BLaER1 (cell line): ENCODE results near the gene COL5A2.

Experiments used
- H3K27ac ChIP-seq: shearing (Covaris generic); formaldehyde crosslinking; 2 replicates; pipeline ENCODE4 v1.8.1; 2022
- H3K27me3 ChIP-seq: shearing (Covaris generic); formaldehyde crosslinking; 2 replicates; pipeline ENCODE4 v1.8.1; 2022
- H3K36me3 ChIP-seq: shearing (Covaris generic); formaldehyde crosslinking; 2 replicates; pipeline ENCODE4 v1.8.1; 2022
- H3K4me1 ChIP-seq: shearing (Covaris generic); formaldehyde crosslinking; 2 replicates; pipeline ENCODE4 v1.8.1; 2022
- H3K4me2 ChIP-seq: shearing (Covaris generic); formaldehyde crosslinking; 2 replicates; pipeline ENCODE4 v1.8.1; 2022
- H3K4me3 ChIP-seq: shearing (Covaris generic); formaldehyde crosslinking; 2 replicates; pipeline ENCODE4 v1.8.1; 2022
- H3K9ac ChIP-seq: shearing (Covaris generic); formaldehyde crosslinking; 2 replicates; pipeline ENCODE4 v1.8.1; 2022
- H3K9me3 ChIP-seq: shearing (Covaris generic); formaldehyde crosslinking; 2 replicates; pipeline ENCODE4 v1.8.1; 2022
- H4K20me1 ChIP-seq: shearing (Covaris generic); formaldehyde crosslinking; 2 replicates; pipeline ENCODE4 v1.8.1; 2022
- Cebpa-rat ChIP-seq: shearing (Covaris generic); IDR thresholded peaks from 2 replicates; pipeline ENCODE4 v1.8.1; 2022

The COL5A2 gene

DNA sequence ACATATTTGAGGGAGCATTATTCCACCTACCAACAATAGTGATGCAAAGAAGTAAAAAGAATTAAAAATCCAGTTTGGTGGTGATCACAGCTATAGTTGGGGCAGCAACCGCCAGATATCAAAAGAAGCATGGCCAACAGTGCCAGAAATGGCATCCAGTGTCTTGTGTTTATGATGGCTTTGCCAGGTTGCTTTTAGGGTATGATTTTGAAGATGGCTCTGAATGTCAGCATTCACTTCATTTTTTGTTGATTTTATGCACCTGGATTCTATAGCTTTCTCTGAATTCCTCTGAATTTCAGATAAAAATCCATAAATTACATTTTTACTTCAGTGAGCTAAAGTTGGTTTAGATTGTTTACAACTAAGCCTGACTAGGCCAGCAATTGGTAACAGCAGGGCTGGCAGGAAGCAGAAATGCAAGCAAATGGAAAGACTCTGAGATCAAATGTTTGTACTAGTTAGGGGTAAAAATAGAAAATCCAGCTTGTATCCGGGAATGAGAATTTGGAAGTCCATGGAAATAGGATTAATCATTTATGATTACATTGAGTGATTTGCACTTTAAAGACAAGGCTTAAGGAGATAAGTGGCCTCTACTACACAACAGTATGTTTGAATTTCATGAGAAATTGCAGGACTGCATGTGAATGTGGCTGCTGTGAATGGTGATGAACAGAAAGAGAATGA lies 165.0 kb downstream of the COL5A2 start:
- Histone ChIP-seq H3K4me1 (no peaks in the 10 kb centered on the region), H3K9me3 (no peaks in the 10 kb centered on the region), H3K36me3 (no peaks in the 10 kb centered on the region), H3K4me3 (no peak overlapping the region), H4K20me1 (no peaks in the 10 kb centered on the region), H3K27ac (no peak overlapping the region), H3K9ac (no peak overlapping the region), H3K4me2 (no peak overlapping the region), H3K27me3 (no peaks in the 10 kb centered on the region)
- TF ChIP-seq Cebpa-rat, result no peak

DNA sequence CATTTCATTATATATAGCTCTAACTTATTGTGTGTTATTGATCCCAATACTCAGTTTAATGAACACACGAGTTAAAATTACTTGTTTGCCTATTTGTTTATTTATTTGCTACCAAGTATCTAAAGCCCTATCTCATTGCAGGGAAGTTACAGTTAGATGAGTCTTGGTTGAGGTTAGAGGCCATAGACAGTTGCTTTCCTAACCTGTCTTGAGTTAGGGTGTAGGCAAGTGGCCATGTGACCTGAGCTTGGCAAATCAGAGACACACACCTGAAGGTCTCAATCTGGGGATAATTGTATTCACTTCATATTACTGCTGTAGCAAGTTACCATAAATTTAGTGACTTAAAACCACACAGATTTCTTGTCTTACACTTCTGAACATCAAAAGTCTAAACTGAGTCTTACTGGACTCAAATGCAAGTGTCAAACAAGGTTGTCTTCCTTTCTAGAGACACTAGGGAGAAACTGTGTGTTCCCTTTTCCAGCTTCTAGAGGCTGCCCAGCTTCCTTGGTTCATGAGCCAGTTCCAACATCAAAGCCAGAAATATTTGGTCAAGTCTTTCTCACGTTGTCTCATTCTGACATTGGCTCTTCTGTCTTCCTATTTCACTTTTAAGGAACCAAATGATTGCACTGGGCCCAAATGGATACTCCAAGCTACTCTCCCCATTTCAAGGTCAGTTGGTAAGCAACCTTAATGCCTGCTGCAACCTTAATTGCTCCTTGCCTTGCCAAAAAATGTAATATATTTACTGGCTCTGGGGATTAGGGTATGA lies 165.7 kb downstream of the COL5A2 start:
- H3K36me3 ChIP-seq, result no peaks in the 10 kb centered on the region
- H3K9ac ChIP-seq, result no peak overlapping the region
- no peak for TF ChIP-seq Cebpa-rat
- no peak overlapping the region for H3K27ac ChIP-seq
- H3K4me1 ChIP-seq, result no peaks in the 10 kb centered on the region
- H3K9me3 ChIP-seq, result no peaks in the 10 kb centered on the region
- H3K27me3 ChIP-seq, result no peaks in the 10 kb centered on the region
- H4K20me1 ChIP-seq, result no peaks in the 10 kb centered on the region
- H3K4me2 ChIP-seq, result no peak overlapping the region
- no peak overlapping the region for H3K4me3 ChIP-seq

DNA sequence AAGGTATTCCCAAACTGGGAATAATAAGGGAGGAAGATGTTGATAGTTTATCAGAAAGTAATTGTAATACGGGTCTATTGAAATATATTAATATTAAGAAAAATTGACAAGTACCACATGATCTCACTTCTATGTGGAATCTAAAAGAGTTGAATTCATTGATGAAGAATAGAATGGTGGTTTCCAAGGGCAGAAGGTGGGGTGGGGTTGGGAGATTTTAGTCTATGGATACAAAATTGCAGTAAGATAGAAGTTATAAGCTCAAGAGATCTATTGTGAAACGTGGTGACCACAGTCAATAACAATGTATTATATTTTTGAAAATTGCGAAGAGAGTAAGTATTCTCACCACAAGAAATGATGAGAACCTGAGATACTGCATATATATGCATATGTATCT lies 166.5 kb downstream of the COL5A2 start:
- Histone ChIP-seq H3K27ac (no peak overlapping the region), H3K4me3 (no peak overlapping the region), H4K20me1 (no peaks in the 10 kb centered on the region), H3K4me1 (no peaks in the 10 kb centered on the region), H3K9ac (no peak overlapping the region), H3K36me3 (no peaks in the 10 kb centered on the region), H3K9me3 (no peaks in the 10 kb centered on the region), H3K27me3 (no peaks in the 10 kb centered on the region), H3K4me2 (no peak overlapping the region)
- no peak for TF ChIP-seq Cebpa-rat

DNA sequence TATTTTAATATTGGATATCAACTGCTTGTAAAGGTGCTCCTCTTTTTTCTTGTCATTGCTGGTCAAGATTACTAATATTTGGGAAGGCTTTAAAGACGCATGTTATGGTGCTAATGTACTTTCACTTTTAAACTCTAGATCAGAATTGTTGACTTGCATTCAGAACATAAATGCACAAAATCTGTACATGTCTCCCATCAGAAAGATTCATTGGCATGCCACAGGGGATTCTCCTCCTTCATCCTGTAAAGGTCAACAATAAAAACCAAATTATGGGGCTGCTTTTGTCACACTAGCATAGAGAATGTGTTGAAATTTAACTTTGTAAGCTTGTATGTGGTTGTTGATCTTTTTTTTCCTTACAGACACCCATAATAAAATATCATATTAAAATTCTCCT lies 167.2 kb downstream of the COL5A2 start:
- no peak for TF ChIP-seq Cebpa-rat
- Histone ChIP-seq H3K4me3 (no peak overlapping the region), H4K20me1 (no peaks in the 10 kb centered on the region), H3K9ac (no peak overlapping the region), H3K27me3 (no peaks in the 10 kb centered on the region), H3K4me2 (no peak overlapping the region), H3K4me1 (no peaks in the 10 kb centered on the region), H3K27ac (no peak overlapping the region), H3K9me3 (no peaks in the 10 kb centered on the region), H3K36me3 (no peaks in the 10 kb centered on the region)

DNA sequence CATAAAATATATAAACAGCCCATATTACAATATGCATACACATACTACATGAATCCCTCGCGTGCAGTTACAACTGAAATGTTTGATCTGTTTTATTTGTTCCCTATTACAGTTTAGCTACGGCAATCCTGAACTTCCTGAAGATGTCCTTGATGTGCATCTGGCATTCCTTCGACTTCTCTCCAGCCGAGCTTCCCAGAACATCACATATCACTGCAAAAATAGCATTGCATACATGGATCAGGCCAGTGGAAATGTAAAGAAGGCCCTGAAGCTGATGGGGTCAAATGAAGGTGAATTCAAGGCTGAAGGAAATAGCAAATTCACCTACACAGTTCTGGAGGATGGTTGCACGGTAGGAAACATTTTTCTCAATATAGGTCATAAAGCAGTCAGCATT lies 169.0 kb downstream of the COL5A2 start:
- Histone ChIP-seq H3K36me3 (no peaks in the 10 kb centered on the region), H3K9ac (no peak overlapping the region), H3K4me1 (no peaks in the 10 kb centered on the region), H4K20me1 (no peaks in the 10 kb centered on the region), H3K27me3 (no peaks in the 10 kb centered on the region), H3K4me2 (no peak overlapping the region), H3K4me3 (no peak overlapping the region), H3K27ac (no peak overlapping the region), H3K9me3 (no peaks in the 10 kb centered on the region)
- no peak for TF ChIP-seq Cebpa-rat

DNA sequence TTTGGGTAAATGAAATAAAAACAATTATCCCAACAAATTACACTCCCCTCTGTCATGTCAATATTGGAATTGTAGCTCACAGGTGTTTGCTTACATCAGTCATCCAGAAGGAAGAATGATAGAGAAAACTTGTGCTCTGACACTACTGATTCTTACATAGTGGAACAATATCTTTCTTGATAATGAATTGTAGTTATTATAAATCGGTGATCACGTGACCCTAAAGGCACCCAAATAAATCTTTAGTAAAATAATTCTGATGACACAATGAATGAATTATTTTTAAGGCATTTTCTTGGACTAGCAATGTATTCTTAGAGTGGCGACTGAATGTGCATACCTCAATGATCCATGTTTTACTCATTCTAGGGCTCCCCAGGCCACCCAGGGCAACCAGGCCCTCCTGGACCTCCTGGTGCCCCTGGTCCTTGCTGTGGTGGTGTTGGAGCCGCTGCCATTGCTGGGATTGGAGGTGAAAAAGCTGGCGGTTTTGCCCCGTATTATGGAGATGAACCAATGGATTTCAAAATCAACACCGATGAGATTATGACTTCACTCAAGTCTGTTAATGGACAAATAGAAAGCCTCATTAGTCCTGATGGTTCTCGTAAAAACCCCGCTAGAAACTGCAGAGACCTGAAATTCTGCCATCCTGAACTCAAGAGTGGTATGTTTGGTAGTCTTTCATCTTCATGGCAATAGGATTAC lies 170.9 kb downstream of the COL5A2 start:
- no peak overlapping the region for H3K27ac ChIP-seq
- H3K9ac ChIP-seq, result no peak overlapping the region
- H3K4me2 ChIP-seq, result no peak overlapping the region
- H3K36me3 ChIP-seq, result no peaks in the 10 kb centered on the region
- H3K9me3 ChIP-seq, result no peaks in the 10 kb centered on the region
- no peak for TF ChIP-seq Cebpa-rat
- no peaks in the 10 kb centered on the region for H3K4me1 ChIP-seq
- H3K4me3 ChIP-seq, result no peak overlapping the region
- H4K20me1 ChIP-seq, result no peaks in the 10 kb centered on the region
- H3K27me3 ChIP-seq, result no peaks in the 10 kb centered on the region

DNA sequence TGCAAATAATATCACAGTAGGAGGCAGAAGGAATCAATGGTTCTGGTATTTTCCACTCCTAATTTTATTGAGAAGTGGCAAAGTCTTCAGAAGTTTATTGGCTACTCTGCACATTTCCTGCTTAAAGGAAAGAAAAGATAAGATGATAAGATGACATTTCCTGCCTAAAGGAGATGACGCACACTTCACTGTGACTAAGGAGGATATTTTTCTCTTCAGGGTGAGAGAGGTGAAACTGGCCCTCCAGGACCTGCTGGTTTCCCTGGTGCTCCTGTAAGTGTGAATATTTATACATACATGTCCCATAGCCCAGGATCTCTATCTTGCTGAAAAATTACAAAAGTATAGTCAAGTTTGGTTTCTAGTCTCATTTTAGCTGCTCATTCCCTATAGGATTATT lies 177.5 kb downstream of the COL5A2 start:
- Histone ChIP-seq H3K27ac (no peak overlapping the region), H3K4me2 (no peak overlapping the region), H3K9ac (no peak overlapping the region), H3K36me3 (no peaks in the 10 kb centered on the region), H4K20me1 (no peaks in the 10 kb centered on the region), H3K4me3 (no peak overlapping the region), H3K4me1 (no peaks in the 10 kb centered on the region), H3K27me3 (no peaks in the 10 kb centered on the region), H3K9me3 (no peaks in the 10 kb centered on the region)
- TF ChIP-seq Cebpa-rat, result no peak

DNA sequence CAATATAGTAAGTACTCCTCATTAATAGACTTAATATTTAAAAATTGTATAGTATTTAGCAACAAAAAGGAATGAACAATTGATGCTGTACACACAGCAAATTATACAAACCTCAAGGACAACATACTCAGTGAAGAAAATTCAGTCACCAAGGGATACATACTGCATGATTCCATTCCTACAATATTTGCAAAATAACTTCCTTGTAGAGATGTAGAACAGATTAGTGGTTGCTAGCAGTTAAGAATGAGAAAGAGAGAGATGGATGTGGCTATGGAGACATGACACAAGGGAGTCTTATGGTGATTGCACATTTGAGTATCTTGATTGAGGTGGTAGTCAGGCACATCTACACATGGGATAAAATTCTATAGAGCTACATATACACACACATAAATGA lies 179.3 kb downstream of the COL5A2 start:
- no peak for TF ChIP-seq Cebpa-rat
- no peak overlapping the region for H3K4me3 ChIP-seq
- no peaks in the 10 kb centered on the region for H3K9me3 ChIP-seq
- no peaks in the 10 kb centered on the region for H3K4me1 ChIP-seq
- H3K27me3 ChIP-seq, result no peaks in the 10 kb centered on the region
- no peaks in the 10 kb centered on the region for H4K20me1 ChIP-seq
- no peak overlapping the region for H3K4me2 ChIP-seq
- no peaks in the 10 kb centered on the region for H3K36me3 ChIP-seq
- H3K27ac ChIP-seq, result no peak overlapping the region
- H3K9ac ChIP-seq, result no peak overlapping the region

DNA sequence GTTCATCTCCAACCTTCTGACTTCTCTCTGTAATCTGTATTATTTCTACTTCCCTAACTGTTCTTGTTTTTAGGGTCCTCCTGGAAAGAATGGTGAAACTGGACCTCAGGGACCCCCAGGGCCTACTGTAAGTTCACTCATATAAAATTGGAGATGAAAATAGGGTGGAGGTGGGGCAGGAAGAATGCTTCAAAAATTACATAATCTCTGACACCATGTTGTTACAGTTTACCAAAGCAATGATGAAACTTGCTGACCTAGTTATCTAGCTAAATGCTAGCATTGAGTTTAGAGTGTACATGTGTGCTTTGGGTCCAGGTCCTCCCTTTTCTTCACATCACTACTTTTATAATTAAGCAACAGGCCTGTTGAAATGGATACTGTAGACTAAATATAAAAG lies 182.3 kb downstream of the COL5A2 start:
- no peak overlapping the region for H3K27ac ChIP-seq
- H3K4me3 ChIP-seq, result no peak overlapping the region
- no peak overlapping the region for H3K9ac ChIP-seq
- no peak overlapping the region for H3K4me2 ChIP-seq
- TF ChIP-seq Cebpa-rat, result no peak
- no peaks in the 10 kb centered on the region for H3K9me3 ChIP-seq
- H4K20me1 ChIP-seq, result no peaks in the 10 kb centered on the region
- H3K4me1 ChIP-seq, result no peaks in the 10 kb centered on the region
- H3K27me3 ChIP-seq, result no peaks in the 10 kb centered on the region
- H3K36me3 ChIP-seq, result no peaks in the 10 kb centered on the region

DNA sequence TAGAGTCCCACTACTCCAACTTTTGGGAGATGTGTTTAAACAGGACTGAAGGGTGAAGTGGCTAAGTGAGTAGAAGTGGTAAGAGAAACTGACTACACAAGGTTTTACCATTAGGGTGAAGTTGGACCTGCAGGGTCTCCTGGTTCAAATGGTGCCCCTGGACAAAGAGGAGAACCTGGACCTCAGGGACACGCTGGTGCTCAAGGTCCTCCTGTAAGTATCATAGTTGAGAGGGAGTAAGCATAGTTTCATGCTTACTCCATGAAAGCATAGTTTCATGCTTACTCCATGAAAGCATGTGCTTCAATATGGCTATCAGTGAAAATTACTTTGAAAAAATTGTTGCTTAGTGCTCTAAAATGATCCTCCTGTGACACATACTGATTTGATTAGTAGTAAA lies 186.3 kb downstream of the COL5A2 start:
- no peaks in the 10 kb centered on the region for H3K36me3 ChIP-seq
- H3K27ac ChIP-seq, result no peak overlapping the region
- H3K27me3 ChIP-seq, result no peaks in the 10 kb centered on the region
- H3K4me2 ChIP-seq, result no peak overlapping the region
- H3K9me3 ChIP-seq, result no peaks in the 10 kb centered on the region
- H4K20me1 ChIP-seq, result no peaks in the 10 kb centered on the region
- H3K4me3 ChIP-seq, result no peak overlapping the region
- no peaks in the 10 kb centered on the region for H3K4me1 ChIP-seq
- no peak overlapping the region for H3K9ac ChIP-seq
- TF ChIP-seq Cebpa-rat, result no peak
